HepG2 (cell line): Measurements from ENCODE around the gene ITGB3. TPM values are rescaled to one million over a fixed set of nuclear protein-coding genes. Genes with fewer than 3 reads are reported as not detected.

Source experiments
- ATAC-seq: fragments of 200-7000 bp; cut with Tn5 transposase; 3 replicates; pipeline ENCODE4 v1.9.1; 2020; ENCODE audit warnings: mild to moderate bottlenecking, moderate library complexity
- BruUV-seq: library from RNA; stranded (reverse); fragments of 400-500 nt; replicated peaks from 2 replicates; lab custom pipeline; 2021; lab: Mats Ljungman, UMichigan
- CTCF ChIA-PET: fragments of 300-600 bp; formaldehyde crosslinking; extraction: SDS; loops from one replicate; lab custom pipeline; 2021; ENCODE audit warnings: low total read pairs, inconsistent platforms, low intra/inter-chr PET ratio; lab: Yijun Ruan, JAX
- POLR2A ChIA-PET: fragments of 350-600 bp; sonication (Branson Sonifier 250); formaldehyde crosslinking; loops from one replicate; lab custom pipeline; 2020; ENCODE audit warnings: antibody characterized with exemption, inconsistent platforms; lab: Yijun Ruan, JAX
- DNase-seq: peaks from one replicate; pipeline ENCODE4 v3.0.0-alpha.2; 2015; ENCODE audit warnings: low spot score
- FAIRE-seq: peaks from 3 replicates; lab custom pipeline; 2011; peaks lifted over from hg19 to GRCh38; lab: Jason Lieb, UNC
- H2AFZ ChIP-seq: one replicate; pipeline ENCODE4 v1.6.1; 2011; ENCODE audit warnings: low read length, inconsistent platforms
- H3K27ac ChIP-seq: fragments of 300-600 bp; 3 replicates; pipeline ENCODE4 v1.8.0; 2011; ENCODE audit warnings: mixed run types, mild to moderate bottlenecking, mixed read lengths, low read length, inconsistent platforms; ENCODE audit not compliant: insufficient read depth; ENCODE audit errors: extremely low read length
- H3K27me3 ChIP-seq, 2 experiments: fragments of 200-600 bp in 1 of 2; 2 replicates in 1 of 2; 3 replicates in 1 of 2; pipeline versions ENCODE4 v1.6.0 to v1.8.0; 2011; ENCODE audit warnings: low read length in 2 of 2, mild to moderate bottlenecking in 2 of 2, moderate library complexity in 2 of 2, inconsistent platforms in 1 of 2; ENCODE audit not compliant: insufficient read depth in 2 of 2, control insufficient read depth in 1 of 2
- H3K36me3 ChIP-seq, 2 experiments: fragments of 200-600 bp in 1 of 2; replicated peaks in 1 of 2; 2 replicates in 1 of 2; 3 replicates in 1 of 2; pipeline versions ENCODE4 v1.5.1 to v1.8.0; 2011; ENCODE audit warnings: low read length in 2 of 2, inconsistent platforms in 1 of 2; ENCODE audit not compliant: insufficient read depth in 2 of 2, control insufficient read depth in 1 of 2
- H3K4me1 ChIP-seq: 2 replicates; pipeline ENCODE4 v1.5.1; 2012; ENCODE audit warnings: low read length, inconsistent platforms; ENCODE audit not compliant: insufficient read depth
- H3K4me2 ChIP-seq: 2 replicates; pipeline ENCODE4 v1.6.0; 2011; ENCODE audit warnings: low read depth, low read length, inconsistent platforms
- H3K4me3 ChIP-seq, 3 experiments: fragments of 200-600 bp in 1 of 3; sonication (generic), shearing (Covaris generic) in 1 of 3; replicated peaks in 1 of 3; 2 replicates each; pipeline ENCODE4 v1.5.1; 2011 to 2016; ENCODE audit warnings: low read length in 3 of 3, inconsistent platforms in 2 of 3, low read depth in 2 of 3, mild to moderate bottlenecking in 2 of 3, control low read depth in 1 of 3, mixed read lengths in 1 of 3; ENCODE audit not compliant: insufficient read depth in 1 of 3
- H3K79me2 ChIP-seq: one replicate; pipeline ENCODE4 v1.6.1; 2011; ENCODE audit warnings: low read length, inconsistent platforms; ENCODE audit not compliant: insufficient read depth
- H3K9ac ChIP-seq: 2 replicates; pipeline ENCODE4 v1.6.0; 2011; ENCODE audit warnings: mild to moderate bottlenecking, low read depth, low read length, inconsistent platforms; ENCODE audit not compliant: insufficient read depth
- H3K9me3 ChIP-seq: 2 replicates; pipeline ENCODE4 v1.5.1; 2012; ENCODE audit warnings: mild to moderate bottlenecking, low read length
- H4K20me1 ChIP-seq: 2 replicates; pipeline ENCODE4 v1.6.0; 2011; ENCODE audit warnings: inconsistent platforms, mild to moderate bottlenecking, low read length, moderate library complexity; ENCODE audit not compliant: insufficient read depth
- ETV5 ChIP-seq: IDR thresholded peaks from 2 replicates; pipeline ENCODE4 v1.6.1; 2018; ENCODE audit warnings: missing biosample characterization, missing genetic modification reagents, inconsistent platforms, borderline replicate concordance
- FOSL1 ChIP-seq: sonication (generic); formaldehyde crosslinking; IDR thresholded peaks from 2 replicates; pipeline ENCODE4 v1.9.0; 2021; ENCODE audit warnings: missing genetic modification reagents, borderline replicate concordance
- HMG20A ChIP-seq: IDR thresholded peaks from 2 replicates; pipeline ENCODE4 v1.6.1; 2016; ENCODE audit warnings: borderline replicate concordance
- LCORL ChIP-seq, 2 experiments: fragments of 450-650 bp in 1 of 2; sonication (generic) in 1 of 2; formaldehyde crosslinking in 1 of 2; IDR thresholded peaks; 2 replicates each; pipeline versions ENCODE4 v1.5.0 to v1.6.1; 2017 to 2020; ENCODE audit warnings: antibody characterized with exemption in 1 of 2, missing genetic modification reagents in 1 of 2
- THAP9 ChIP-seq: sonication (generic); formaldehyde crosslinking; IDR thresholded peaks from 2 replicates; pipeline ENCODE4; 2020; ENCODE audit warnings: missing genetic modification reagents, mild to moderate bottlenecking, borderline replicate concordance
- ZFP91 ChIP-seq: sonication (generic); formaldehyde crosslinking; IDR thresholded peaks from 2 replicates; pipeline ENCODE4 v1.9.0; 2022; ENCODE audit warnings: missing genetic modification reagents, mild to moderate bottlenecking, borderline replicate concordance
- ZNF317 ChIP-seq: sonication (generic); formaldehyde crosslinking; IDR thresholded peaks from 2 replicates; pipeline ENCODE4 v1.5.0; 2020; ENCODE audit warnings: mild to moderate bottlenecking, missing genetic modification reagents
- ZSCAN21 ChIP-seq: sonication (generic); formaldehyde crosslinking; IDR thresholded peaks from 2 replicates; pipeline ENCODE4 v1.8.0; 2022; ENCODE audit warnings: mild to moderate bottlenecking, missing genetic modification reagents, moderate library complexity, borderline replicate concordance
- WGBS: methylation state at CpG from one replicate; pipeline ENCODE4 v1.1.6; 2017; ENCODE audit warnings: low lambda C conversion rate; 5-methylcytosine and 5-hydroxymethylcytosine counted together
- in situ Hi-C: cut with HindIII; loops from 2 replicates; pipeline ENCODE4 v1.10.0; 2017; ENCODE audit warnings: low pct_unique_long_range_greater_than_20kb; ENCODE audit not compliant: extremely low pct_ligation_motif_present
- intact Hi-C: fragments of 100-400 bp; cut with micrococcal nuclease; formaldehyde crosslinking; loops from one replicate; pipeline ENCODE4 v1.10.0; 2022; ENCODE audit not compliant: unreplicated experiment
- polyA plus RNA-seq, 8 experiments: library from polyadenylated mRNA; depleted of rRNA in 3 of 8; stranded (reverse) in 7 of 8; unstranded in 1 of 8; fragments of >200 nt; fragmentation: Illumina TruSeq in 4 of 8; extraction: Trizol in 4 of 8; gene quantifications; 2 replicates each; pipeline versions ENCODE4 v1.2.1 to v1.2.3, GENCODE V29; 2011 to 2016; ENCODE audit warnings: low read depth in 4 of 8, missing spikeins in 1 of 8, mixed read lengths in 1 of 8; ENCODE audit not compliant: insufficient read depth in 1 of 8
- total RNA-seq, 5 experiments: library from RNA; depleted of rRNA; stranded (reverse); fragments of >200 nt; fragmentation: Illumina TruSeq; extraction: Trizol; gene quantifications; 2 replicates each; pipeline ENCODE4 v1.2.3, GENCODE V29; 2016; ENCODE audit warnings: low read depth in 1 of 5
- TF ChIP-seq, protein P1 (sequence below): sonication (generic); formaldehyde crosslinking; IDR thresholded peaks from 2 replicates; pipeline ENCODE4 v1.5.1; 2020; ENCODE audit warnings: missing genetic modification reagents, mild to moderate bottlenecking, borderline replicate concordance
- TF ChIP-seq, protein P2 (sequence below): sonication (generic); formaldehyde crosslinking; IDR thresholded peaks from 2 replicates; pipeline ENCODE4 v1.4.0; 2020; ENCODE audit warnings: low read depth, mild to moderate bottlenecking, missing genetic modification reagents

The ITGB3 gene
- total and polyA plus RNA-seq, 2 of the 13 experiments (the other 11 are each of a cell fraction or from before 2014, with no cell fraction given): 0.09 to 0.31 TPM

GRCh38 chr17:47292206-47292605 is 38.6 kb downstream of the ITGB3 start (continued):
- TF ChIP-seq THAP9 (CRISPR knock-in tag): 0 out of 2 replicates have a peak, but pooled peaks have one; percentile 19
- TF ChIP-seq ZNF317: no peak
- TF ChIP-seq ZFP91 (CRISPR knock-in tag): peak; percentile 33; the same call in 1 of the 2 replicates

DNA sequence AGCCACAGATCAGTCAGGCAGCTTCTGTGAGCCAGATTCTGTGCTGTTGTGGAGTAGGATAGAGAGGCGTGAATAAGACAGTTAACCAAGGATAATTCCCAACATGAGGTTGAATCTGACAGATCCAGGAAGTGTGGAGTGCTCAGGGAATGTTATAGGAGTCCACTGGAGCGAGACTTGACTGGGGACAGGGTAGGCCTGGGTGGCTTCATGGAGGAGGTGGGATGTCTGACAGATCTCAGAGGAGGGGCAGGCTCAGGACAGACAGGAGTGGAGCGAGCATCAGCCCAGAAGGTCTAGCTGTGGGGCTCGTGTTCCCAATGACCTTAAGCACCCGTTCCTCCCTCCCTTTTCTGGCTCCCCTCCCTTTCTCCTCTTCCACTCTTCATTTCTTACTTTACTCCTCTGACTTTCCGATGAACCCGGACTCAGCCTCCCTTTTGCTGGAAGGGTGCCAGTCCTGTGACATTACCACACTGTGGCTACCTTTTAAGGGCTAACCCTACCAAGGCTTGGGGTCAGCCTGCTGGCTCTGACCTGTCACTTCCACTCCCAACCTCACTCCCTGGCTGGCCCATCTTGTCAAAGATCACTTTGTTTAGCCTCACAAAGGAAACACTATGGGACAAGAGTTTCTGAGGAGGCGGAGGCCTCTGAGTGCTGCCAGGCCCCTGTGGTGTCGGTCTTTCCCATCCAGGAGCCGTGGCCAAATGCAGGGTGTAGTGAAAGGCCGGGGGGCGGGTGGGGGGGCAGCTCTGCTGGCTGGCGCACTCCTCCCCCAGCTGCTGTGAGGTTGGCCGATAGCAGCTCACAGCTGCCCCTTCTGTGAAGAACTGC is 41.6 kb downstream of the ITGB3 start:
- no peaks in the 10 kb centered on the region for H3K9me3 ChIP-seq
- in situ Hi-C loops: no loop called here
- no peaks in the 10 kb centered on the region for H3K36me3 ChIP-seq
- no peak for TF ChIP-seq LCORL (IDR thresholded peaks at IDR 0.05)
- TF ChIP-seq LCORL (CRISPR knock-in tag; IDR thresholded peaks at IDR 0.05): peak; percentile 23; the same call in 1 of the 2 replicates
- TF ChIP-seq, protein P1, sequence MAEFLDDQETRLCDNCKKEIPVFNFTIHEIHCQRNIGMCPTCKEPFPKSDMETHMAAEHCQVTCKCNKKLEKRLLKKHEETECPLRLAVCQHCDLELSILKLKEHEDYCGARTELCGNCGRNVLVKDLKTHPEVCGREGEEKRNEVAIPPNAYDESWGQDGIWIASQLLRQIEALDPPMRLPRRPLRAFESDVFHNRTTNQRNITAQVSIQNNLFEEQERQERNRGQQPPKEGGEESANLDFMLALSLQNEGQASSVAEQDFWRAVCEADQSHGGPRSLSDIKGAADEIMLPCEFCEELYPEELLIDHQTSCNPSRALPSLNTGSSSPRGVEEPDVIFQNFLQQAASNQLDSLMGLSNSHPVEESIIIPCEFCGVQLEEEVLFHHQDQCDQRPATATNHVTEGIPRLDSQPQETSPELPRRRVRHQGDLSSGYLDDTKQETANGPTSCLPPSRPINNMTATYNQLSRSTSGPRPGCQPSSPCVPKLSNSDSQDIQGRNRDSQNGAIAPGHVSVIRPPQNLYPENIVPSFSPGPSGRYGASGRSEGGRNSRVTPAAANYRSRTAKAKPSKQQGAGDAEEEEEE (CRISPR knock-in tag): no peak
- no peak for TF ChIP-seq ZSCAN21
- TF ChIP-seq HMG20A (CRISPR knock-in tag): peak; percentile 66; the same call in 1 of the 2 replicates
- 0 out of 2 replicates have a peak, but pooled peaks have one; percentile 10 for TF ChIP-seq ETV5 (CRISPR knock-in tag)
- TF ChIP-seq, protein P2, sequence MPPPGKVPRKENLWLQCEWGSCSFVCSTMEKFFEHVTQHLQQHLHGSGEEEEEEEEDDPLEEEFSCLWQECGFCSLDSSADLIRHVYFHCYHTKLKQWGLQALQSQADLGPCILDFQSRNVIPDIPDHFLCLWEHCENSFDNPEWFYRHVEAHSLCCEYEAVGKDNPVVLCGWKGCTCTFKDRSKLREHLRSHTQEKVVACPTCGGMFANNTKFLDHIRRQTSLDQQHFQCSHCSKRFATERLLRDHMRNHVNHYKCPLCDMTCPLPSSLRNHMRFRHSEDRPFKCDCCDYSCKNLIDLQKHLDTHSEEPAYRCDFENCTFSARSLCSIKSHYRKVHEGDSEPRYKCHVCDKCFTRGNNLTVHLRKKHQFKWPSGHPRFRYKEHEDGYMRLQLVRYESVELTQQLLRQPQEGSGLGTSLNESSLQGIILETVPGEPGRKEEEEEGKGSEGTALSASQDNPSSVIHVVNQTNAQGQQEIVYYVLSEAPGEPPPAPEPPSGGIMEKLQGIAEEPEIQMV (CRISPR knock-in tag): no peak
- no peak for TF ChIP-seq FOSL1 (CRISPR knock-in tag)

More for the DNA sequence above, 41.6 kb downstream of the ITGB3 start:
- H2AFZ ChIP-seq: no peak overlapping the region
- WGBS: 16% methylated on average over 14 of the region's 14 CpGs
- peak overlapping the region; percentile 55 for H3K4me2 ChIP-seq
- ATAC-seq (peak; percentile 63), DNase-seq (peak; percentile 79), FAIRE-seq (peak; percentile 76)
- intact Hi-C loops: loop anchor here (2.0 kb wide), 1 partner anchor 42 kb away; the partner anchor contains the start of gene ITGB3
- BruUV-seq: no TSS peak
- H4K20me1 ChIP-seq: no peaks in the 10 kb centered on the region
- no peak overlapping the region for H3K9ac ChIP-seq
- H3K79me2 ChIP-seq: no peaks in the 10 kb centered on the region
- H3K4me3 ChIP-seq: peak overlapping the region in 1 of 3 experiments; percentile 24; a peak in 1 of 6 replicates
- peaks cover 38% of the 10 kb centered on the region for H3K4me1 ChIP-seq
- no peak overlapping the region for H3K27ac ChIP-seq
- ChIA-PET CTCF (no interaction called here), POLR2A (no interaction called here)
- H3K27me3 ChIP-seq: peaks cover 1 to 20% of the 10 kb centered on the region in 2 experiments; a peak in 3 of 5 replicates
